WI38 (cell line): ENCODE measurements around the gene SPAG4.

ENCODE experiments used
- H3K4me3 ChIP-seq: 2 replicates; pipeline ENCODE4 v1.5.1; 2011; ENCODE audit warnings: low read depth, mild to moderate bottlenecking, control low read depth, low read length
- CTCF ChIP-seq: IDR thresholded peaks from 2 replicates; pipeline ENCODE4 v1.5.1; 2012; ENCODE audit warnings: low read depth, mild to moderate bottlenecking, control low read depth, low read length

SPAG4 gene

DNA sequence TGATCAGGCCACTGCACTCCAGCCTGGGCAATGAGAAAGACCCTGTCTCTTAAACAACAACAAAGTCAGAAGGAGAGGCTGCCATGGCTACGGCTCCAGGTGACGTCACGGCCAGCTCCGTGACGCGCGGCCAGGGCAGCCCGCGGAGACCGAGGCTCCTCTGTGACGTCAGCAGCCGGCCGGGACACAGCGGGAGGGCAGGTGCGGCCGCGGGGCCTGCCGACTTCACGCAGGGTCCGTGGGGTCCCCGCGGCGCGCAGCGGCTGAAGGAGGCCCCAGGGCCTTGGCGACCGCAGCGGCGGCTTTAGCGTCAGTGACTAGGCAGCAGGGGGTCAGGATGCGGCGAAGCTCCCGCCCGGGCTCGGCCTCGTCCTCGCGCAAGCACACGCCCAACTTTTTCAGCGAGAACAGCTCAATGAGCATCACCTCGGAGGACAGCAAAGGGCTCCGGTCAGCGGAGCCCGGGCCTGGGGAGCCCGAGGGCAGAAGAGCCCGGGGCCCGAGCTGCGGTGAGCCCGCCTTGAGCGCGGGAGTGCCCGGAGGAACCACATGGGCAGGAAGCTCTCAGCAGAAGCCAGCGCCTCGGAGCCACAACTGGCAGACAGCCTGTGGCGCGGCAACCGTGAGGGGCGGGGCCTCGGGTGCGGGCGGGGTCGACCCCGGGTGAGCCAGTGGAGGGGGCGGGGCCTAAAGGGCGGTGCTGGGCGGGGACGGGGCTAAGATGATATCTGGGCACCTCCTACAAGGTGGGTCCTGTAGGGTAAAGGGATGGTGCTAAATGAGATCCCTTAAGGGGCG lies at the start of gene SPAG4:
Gene SPAG4, plus strand, starts transcription at position 163 of the 798 bp plus-strand sequence. Its CDS starts 175 bp downstream, at position 338.
- TF ChIP-seq CTCF, result no peak
- H3K4me3 ChIP-seq, result peak within 1 kb of the TSS; percentile 65

- no peak overlapping the region for H3K4me3 ChIP-seq
Measured at GRCh38 chr20:35568645-35569044, 47.0 kb upstream of the SPAG4 start.

DNA sequence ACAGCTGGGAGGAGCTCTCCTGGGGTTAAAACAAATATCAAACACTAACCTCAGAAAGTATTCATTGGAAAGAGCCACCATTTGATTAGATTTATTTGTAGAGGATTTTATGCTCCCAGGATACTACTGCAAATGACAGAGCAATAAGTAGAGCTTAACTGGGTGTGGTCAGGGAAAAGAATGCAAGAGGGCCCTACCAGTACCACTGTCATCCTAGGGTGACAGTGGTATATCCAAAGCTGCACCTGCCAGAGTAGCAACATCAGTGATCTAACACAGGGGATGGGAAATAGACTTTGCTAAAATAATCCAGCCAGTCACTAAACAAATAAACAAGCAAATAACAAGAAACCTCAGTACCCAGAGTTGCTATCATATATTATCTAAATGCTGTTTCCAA lies 44.1 kb upstream of the SPAG4 start:
- TF ChIP-seq CTCF, result no peak
- no peak overlapping the region for H3K4me3 ChIP-seq

More at GRCh38 chr20:35568645-35569044, 47.0 kb upstream of the SPAG4 start:
- TF ChIP-seq CTCF, result no peak

GRCh38 chr20:35572838-35573237 lies 42.8 kb upstream of the SPAG4 start:
- TF ChIP-seq CTCF, result no peak
- H3K4me3 ChIP-seq, result no peak overlapping the region

DNA sequence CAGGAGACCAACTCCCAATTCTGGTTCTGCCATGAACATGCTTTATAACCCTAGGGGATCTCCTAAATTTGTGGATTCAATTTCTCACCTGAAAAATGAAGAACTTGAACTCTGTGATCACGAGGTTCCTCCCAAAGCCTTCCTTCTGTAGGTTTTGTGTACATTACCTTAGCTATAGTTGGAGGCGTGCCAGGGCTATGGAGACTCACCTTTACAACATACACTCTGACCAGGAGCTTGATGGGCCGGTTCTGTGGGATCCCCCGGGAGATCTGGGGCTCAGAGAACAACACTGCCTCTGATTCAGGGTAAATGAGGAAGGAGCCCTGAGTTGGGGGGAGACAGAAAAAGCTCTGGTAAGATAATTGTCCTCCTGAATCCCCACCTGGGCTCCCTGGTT lies 39.7 kb upstream of the SPAG4 start:
- TF ChIP-seq CTCF, result no peak
- H3K4me3 ChIP-seq, result no peak overlapping the region

- no peak for TF ChIP-seq CTCF
- H3K4me3 ChIP-seq, result no peak overlapping the region
Measured at GRCh38 chr20:35576816-35577215, 38.8 kb upstream of the SPAG4 start.

DNA sequence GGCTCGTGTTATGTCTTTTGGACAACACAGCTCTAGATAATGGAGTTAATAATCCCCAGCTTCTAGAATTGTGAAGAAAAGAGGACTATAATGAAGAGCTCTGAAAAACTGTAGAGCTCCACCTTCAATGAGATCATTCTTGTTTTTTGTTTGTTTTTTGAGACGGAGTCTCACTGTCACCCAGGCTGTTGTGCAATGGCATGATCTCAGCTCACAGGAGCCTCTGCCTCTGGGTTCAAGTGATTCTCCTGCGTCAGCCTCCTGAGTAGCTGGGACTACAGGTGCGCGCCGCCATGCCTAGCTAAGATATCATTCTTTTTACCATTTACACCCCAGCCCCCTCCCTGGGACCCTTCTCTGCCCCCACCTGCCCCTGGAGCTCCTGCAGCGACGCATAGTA lies 37.2 kb upstream of the SPAG4 start:
- no peak for TF ChIP-seq CTCF
- H3K4me3 ChIP-seq, result no peak overlapping the region
